Measurements from ENCODE around the gene DDX10. TPM values are rescaled to one million over a fixed set of nuclear protein-coding genes. Genes with fewer than 3 reads are reported as not detected.

Gene DDX10
- total RNA-seq, 1 donor, result 15.7 TPM

- TF ChIP-seq CTCF (IDR thresholded peaks at IDR 0.05; ENCODE audit: insufficient read depth, low read length), result no peak
- H3K4me3 ChIP-seq (ENCODE audit: low read depth, low read length), result no peak overlapping the region
- peak; percentile 29 for DNase-seq (ENCODE audit: low read depth)
These were observed 280.5 kb downstream of the DDX10 start for GRCh38 chr11:108945341-108945740.

GRCh38 chr11:108947654-108948570, 283.0 kb downstream of the DDX10 start:
- H3K4me3 ChIP-seq (ENCODE audit: low read depth, low read length), result no peak overlapping the region
- peak; percentile 59 for DNase-seq (ENCODE audit: low read depth)
- TF ChIP-seq CTCF (IDR thresholded peaks at IDR 0.05; ENCODE audit: insufficient read depth, low read length), result no peak

- H3K4me3 ChIP-seq (ENCODE audit: low read depth, low read length), result no peak overlapping the region
- no peak for TF ChIP-seq CTCF (IDR thresholded peaks at IDR 0.05; ENCODE audit: insufficient read depth, low read length)
- DNase-seq (ENCODE audit: low read depth), result peak; percentile 39
These were observed 293.7 kb downstream of the DDX10 start for GRCh38 chr11:108958368-108959104.

GRCh38 chr11:108959105-108959761, 294.4 kb downstream of the DDX10 start:
- DNase-seq (ENCODE audit: low read depth), result no peak
- H3K4me3 ChIP-seq (ENCODE audit: low read depth, low read length), result no peak overlapping the region
- TF ChIP-seq CTCF (IDR thresholded peaks at IDR 0.05; ENCODE audit: insufficient read depth, low read length), result no peak

GRCh38 chr11:108959874-108960273, 295.0 kb downstream of the DDX10 start:
- no peak overlapping the region for H3K4me3 ChIP-seq (ENCODE audit: low read depth, low read length)
- no peak for DNase-seq (ENCODE audit: low read depth)
- TF ChIP-seq CTCF (IDR thresholded peaks at IDR 0.05; ENCODE audit: insufficient read depth, low read length), result no peak

- H3K4me3 ChIP-seq (ENCODE audit: low read depth, low read length), result no peak overlapping the region
- no peak for DNase-seq (ENCODE audit: low read depth)
- TF ChIP-seq CTCF (IDR thresholded peaks at IDR 0.05; ENCODE audit: insufficient read depth, low read length), result no peak
These were observed 295.6 kb downstream of the DDX10 start for GRCh38 chr11:108960501-108960900.
